ENCODE data around the gene TOR4A. TPM values are rescaled to one million over a fixed set of nuclear protein-coding genes. Genes with fewer than 3 reads are reported as not detected.

Gene TOR4A
- total and polyA plus RNA-seq, 9 of the 15 experiments (the other 6 are each of a cell fraction or from before 2014, with no cell fraction given) = 3.9 to 49.2 (median 8.8) TPM

- TF ChIP-seq SRSF3 (IDR thresholded peaks at IDR 0.05; ENCODE audit: insufficient read depth, low read length) (peak; percentile 96; the same call in 1 of the 2 replicates), ZFP36 (IDR thresholded peaks at IDR 0.05; ENCODE audit: low read depth, low read length, partially characterized antibody) (peak; percentile 6), POLR2G (IDR thresholded peaks at IDR 0.05; ENCODE audit: low read depth, low read length) (peak; percentile 95), TOE1 (IDR thresholded peaks at IDR 0.05; ENCODE audit: borderline replicate concordance) (no peak), TOE1 (CRISPR knock-in tag; IDR thresholded peaks at IDR 0.05; ENCODE audit: borderline replicate concordance, low read depth) (0 out of 2 replicates have a peak, but pooled peaks have one; percentile 74), NFYB (IDR thresholded peaks at IDR 0.05; ENCODE audit: extremely low read depth, insufficient read length) (peak; percentile 97), MXI1 (IDR thresholded peaks at IDR 0.05; ENCODE audit: low read depth, low read length) (0 out of 2 replicates have a peak, but pooled peaks have one; percentile 57), LEF1 (IDR thresholded peaks at IDR 0.05) (peak; percentile 42; the same call in 1 of the 2 replicates), CLOCK (CRISPR knock-in tag; IDR thresholded peaks at IDR 0.05; ENCODE audit: borderline replicate concordance) (no peak), ZNF23 (CRISPR knock-in tag; IDR thresholded peaks at IDR 0.05) (no peak), SREBF1 (IDR thresholded peaks at IDR 0.05; ENCODE audit: borderline replicate concordance, low read depth, low read length) (0 out of 2 replicates have a peak, but pooled peaks have one; percentile 26), PML (IDR thresholded peaks at IDR 0.05; ENCODE audit: low read length) (peak; percentile 93), RBM34 (IDR thresholded peaks at IDR 0.05; ENCODE audit: borderline replicate concordance, insufficient read depth, low read length) (no peak), U2AF1 (optimal IDR thresholded peaks at IDR 0.05; ENCODE audit: low read depth, low read length) (peak; percentile 72), OTX1 (CRISPR knock-in tag; IDR thresholded peaks at IDR 0.05) (peak; percentile 82; the same call in 1 of the 2 replicates), E2F6 (IDR thresholded peaks at IDR 0.05; ENCODE audit: borderline replicate concordance in 1 of 2, extremely low read depth in 1 of 2, insufficient read depth in 1 of 2, insufficient read length in 1 of 2, low read depth in 1 of 2, low read length in 1 of 2, poor library complexity in 1 of 2, severe bottlenecking in 1 of 2) (peak in 1 of 2 experiments; percentile 65)
- TF ChIP-seq, protein P1, sequence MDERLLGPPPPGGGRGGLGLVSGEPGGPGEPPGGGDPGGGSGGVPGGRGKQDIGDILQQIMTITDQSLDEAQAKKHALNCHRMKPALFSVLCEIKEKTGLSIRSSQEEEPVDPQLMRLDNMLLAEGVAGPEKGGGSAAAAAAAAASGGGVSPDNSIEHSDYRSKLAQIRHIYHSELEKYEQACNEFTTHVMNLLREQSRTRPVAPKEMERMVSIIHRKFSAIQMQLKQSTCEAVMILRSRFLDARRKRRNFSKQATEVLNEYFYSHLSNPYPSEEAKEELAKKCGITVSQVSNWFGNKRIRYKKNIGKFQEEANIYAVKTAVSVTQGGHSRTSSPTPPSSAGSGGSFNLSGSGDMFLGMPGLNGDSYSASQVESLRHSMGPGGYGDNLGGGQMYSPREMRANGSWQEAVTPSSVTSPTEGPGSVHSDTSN (CRISPR knock-in tag; IDR thresholded peaks at IDR 0.05; ENCODE audit: low read depth) = peak; percentile 99
- TF ChIP-seq, protein P1 (tag; conservative IDR thresholded peaks at IDR 0.05; ENCODE audit: low read depth) = peak; percentile 100
These were observed 36.6 kb upstream of the TOR4A start, which contains the start of gene TUBB4B (continued) for GRCh38 chr9:137240841-137241489.
